ENCODE results near the gene PCDHGA9. TPM values are rescaled to one million over a fixed set of nuclear protein-coding genes. Genes with fewer than 3 reads are reported as not detected.

PCDHGA9 gene
- total and polyA plus RNA-seq, 4 donors = 0.59 to 13.8 (median 2.8) TPM

GRCh38 chr5:141422742-141423291 is 20.2 kb downstream of the PCDHGA9 start:
- H3K4me1 ChIP-seq (ENCODE audit: control insufficient read depth in 5 of 5, insufficient read depth in 5 of 5, low read length in 5 of 5) = peaks cover 0 to 3% (median 0%) of the 10 kb centered on the region in 5 donors
- TF ChIP-seq CTCF (IDR thresholded peaks at IDR 0.05; ENCODE audit: control extremely low read depth, extremely low read depth) = no peak
- H3K4me3 ChIP-seq = no peak overlapping the region
- peaks cover 0 to 4% (median 0%) of the 10 kb centered on the region in 3 donors for H3K27me3 ChIP-seq (ENCODE audit: control insufficient read depth in 3 of 3, insufficient read depth in 3 of 3, low read length in 2 of 3)
- WGBS, 2 donors = 20 to 27% methylated on average over 40 to 42 of the region's 42 CpGs
- no peak overlapping the region for H3K27ac ChIP-seq (ENCODE audit: low read depth in 1 of 2, low read length in 1 of 2)
- peaks cover 0 to 50% (median under 1%) of the 10 kb centered on the region in 4 donors for H3K36me3 ChIP-seq (ENCODE audit: control insufficient read depth in 4 of 4, insufficient read depth in 4 of 4, low read length in 4 of 4)
- no peak overlapping the region for H3K9ac ChIP-seq (ENCODE audit: insufficient read depth in 1 of 2, low read length in 2 of 2)
- peaks cover 5 to 59% (median 44%) of the 10 kb centered on the region in 4 donors for H3K9me3 ChIP-seq (ENCODE audit: control insufficient read depth in 4 of 4, insufficient read depth in 3 of 4, low read length in 3 of 4)
- ATAC-seq (ENCODE audit: insufficient read depth, low FRiP score) (no peak), DNase-seq (no peak)

- Histone ChIP-seq H3K4me3 (no peak overlapping the region), H3K9me3 (ENCODE audit: control insufficient read depth in 4 of 4, insufficient read depth in 3 of 4, low read length in 3 of 4) (peaks cover 3 to 56% (median 29%) of the 10 kb centered on the region in 4 donors), H3K27me3 (ENCODE audit: control insufficient read depth in 3 of 3, insufficient read depth in 3 of 3, low read length in 2 of 3) (no peaks in the 10 kb centered on the region), H3K4me1 (ENCODE audit: control insufficient read depth in 5 of 5, insufficient read depth in 5 of 5, low read length in 5 of 5) (peaks cover 0 to 5% (median 0%) of the 10 kb centered on the region in 5 donors), H3K27ac (ENCODE audit: low read depth in 1 of 2, low read length in 1 of 2) (no peak overlapping the region), H3K9ac (ENCODE audit: insufficient read depth in 1 of 2, low read length in 2 of 2) (no peak overlapping the region), H3K36me3 (ENCODE audit: control insufficient read depth in 4 of 4, insufficient read depth in 4 of 4, low read length in 4 of 4) (peaks cover 0 to 37% (median under 1%) of the 10 kb centered on the region in 4 donors)
- no peak for TF ChIP-seq CTCF (IDR thresholded peaks at IDR 0.05; ENCODE audit: control extremely low read depth, extremely low read depth)
- no peak for DNase-seq
- WGBS, 2 donors = 49 to 53% methylated on average over 53 of the region's 53 CpGs
- ATAC-seq (ENCODE audit: insufficient read depth, low FRiP score) = no peak
These were observed 25.3 kb downstream of the PCDHGA9 start for GRCh38 chr5:141427783-141428426.

- Histone ChIP-seq H3K4me1 (ENCODE audit: control insufficient read depth in 5 of 5, insufficient read depth in 5 of 5, low read length in 5 of 5) (peaks cover 0 to 5% (median 0%) of the 10 kb centered on the region in 5 donors), H3K36me3 (ENCODE audit: control insufficient read depth in 4 of 4, insufficient read depth in 4 of 4, low read length in 4 of 4) (peaks cover 0 to 36% (median 0%) of the 10 kb centered on the region in 4 donors), H3K9ac (ENCODE audit: insufficient read depth in 1 of 2, low read length in 2 of 2) (no peak within 1 kb of the TSS), H3K9me3 (ENCODE audit: control insufficient read depth in 4 of 4, insufficient read depth in 3 of 4, low read length in 3 of 4) (peaks cover 0 to 58% (median 26%) of the 10 kb centered on the region in 4 donors), H3K27ac (ENCODE audit: low read depth in 1 of 2, low read length in 1 of 2) (no peak within 1 kb of the TSS), H3K4me3 (no peak within 1 kb of the TSS), H3K27me3 (ENCODE audit: control insufficient read depth in 3 of 3, insufficient read depth in 3 of 3, low read length in 2 of 3) (no peaks in the 10 kb centered on the region)
- ATAC-seq (ENCODE audit: insufficient read depth, low FRiP score) (no peak), DNase-seq (peak; percentile 53 to 67 (median 64))
- WGBS, 2 donors = 11 to 13% methylated on average over 33 of the region's 33 CpGs
- TF ChIP-seq CTCF (IDR thresholded peaks at IDR 0.05; ENCODE audit: control extremely low read depth, extremely low read depth) = peak; percentile 29
These were observed 27.9 kb downstream of the PCDHGA9 start, which contains the start of gene PCDHGA12 for GRCh38 chr5:141430332-141431113. PCDHGA12 (plus strand) TSS chr5:141430507; CDS start chr5:141430760, 253 bp downstream.

Measured in lung (tissue), 12 donors.